ENCODE results near the gene CD58.

CD58 gene

GRCh38 chr1:116559304-116559761, 11.5 kb downstream of the CD58 start:
- ChIA-PET POLR2A (interaction anchor here (0.7 to 4.0 kb wide), 4 partner anchors 8 to 179 kb away, joined by 3 to 18 read pairs (median 3); no protein-coding TSS in a partner anchor), CTCF (interaction anchor here (1.0 to 4.4 kb wide), 4 partner anchors 10 to 40 kb away, joined by 3 to 29 read pairs (median 6); no protein-coding TSS in a partner anchor)
- DNase-seq (ENCODE audit: extremely low spot score): no peak
- no peak for TF ChIP-seq CTCF (IDR thresholded peaks at IDR 0.05; ENCODE audit: control extremely low read depth, extremely low read depth, low read depth, missing control alignments)

GRCh38 chr1:116558571-116558970, 12.3 kb downstream of the CD58 start:
- POLR2A ChIA-PET: interaction anchor here (0.6 to 4.0 kb wide), 3 partner anchors 8 to 13 kb away, joined by 3 to 18 read pairs (median 9); no protein-coding TSS in a partner anchor

GRCh38 chr1:116558140-116558549, 12.7 kb downstream of the CD58 start:
- POLR2A ChIA-PET: interaction anchor here (0.6 to 4.0 kb wide), 2 partner anchors 10 to 13 kb away, joined by 9 to 18 read pairs; no protein-coding TSS in a partner anchor
- no peak for DNase-seq (ENCODE audit: extremely low spot score)
- CTCF ChIA-PET: interaction anchor here (1.1 to 4.4 kb wide), 8 partner anchors 13 to 570 kb away, joined by 3 to 29 read pairs (median 3); partner anchors contain the start of gene TTF2
- no peak for TF ChIP-seq CTCF (IDR thresholded peaks at IDR 0.05; ENCODE audit: control extremely low read depth, extremely low read depth, low read depth, missing control alignments)

More at GRCh38 chr1:116558571-116558970, 12.3 kb downstream of the CD58 start:
- DNase-seq (ENCODE audit: extremely low spot score): no peak
- CTCF ChIA-PET: interaction anchor here (1.2 to 4.4 kb wide), 5 partner anchors 13 to 73 kb away, joined by 3 to 29 read pairs (median 3); no protein-coding TSS in a partner anchor
- TF ChIP-seq CTCF (IDR thresholded peaks at IDR 0.05; ENCODE audit: control extremely low read depth, extremely low read depth, low read depth, missing control alignments): no peak

- DNase-seq (ENCODE audit: extremely low spot score): no peak
- ChIA-PET POLR2A (interaction anchor here (1.0 to 4.0 kb wide), 4 partner anchors 11 to 17 kb away, joined by 3 to 18 read pairs (median 3); no protein-coding TSS in a partner anchor), CTCF (interaction anchor here (0.7 to 4.4 kb wide), 11 partner anchors 12 to 571 kb away, joined by 3 to 29 read pairs (median 5); partner anchors contain the start of gene TTF2)
- TF ChIP-seq CTCF (IDR thresholded peaks at IDR 0.05; ENCODE audit: control extremely low read depth, extremely low read depth, low read depth, missing control alignments): no peak
Observed at GRCh38 chr1:116557323-116557878, 13.4 kb downstream of the CD58 start.

- ChIA-PET POLR2A (interaction anchor here (0.7 to 4.0 kb wide), 6 partner anchors 12 to 205 kb away, joined by 3 to 18 read pairs (median 3); partner anchors contain the start of gene CD58), CTCF (interaction anchor here (0.8 to 4.4 kb wide), 8 partner anchors 9 to 57 kb away, joined by 4 to 29 read pairs (median 6); no protein-coding TSS in a partner anchor)
- no peak for DNase-seq (ENCODE audit: extremely low spot score)
- TF ChIP-seq CTCF (IDR thresholded peaks at IDR 0.05; ENCODE audit: control extremely low read depth, extremely low read depth, low read depth, missing control alignments): peak; percentile 23
Observed at GRCh38 chr1:116556289-116557006, 14.4 kb downstream of the CD58 start.

GRCh38 chr1:116554924-116555323, 15.9 kb downstream of the CD58 start:
- POLR2A ChIA-PET: no interaction called here
- no peak for DNase-seq (ENCODE audit: extremely low spot score)
- no peak for TF ChIP-seq CTCF (IDR thresholded peaks at IDR 0.05; ENCODE audit: control extremely low read depth, extremely low read depth, low read depth, missing control alignments)
- CTCF ChIA-PET: no interaction called here

All from GM10248 (cell line).